ENCODE data around the gene SMARCC2. TPM values are rescaled to one million over a fixed set of nuclear protein-coding genes. Genes with fewer than 3 reads are reported as not detected.
A peak's percentile ranks its signal among the peaks of the same experiment; 100 is the strongest.

SMARCC2 gene
- total RNA-seq, 1 donor from 2014 or later: 207 TPM

- H3K36me3 Mint-ChIP-seq (ENCODE audit: insufficient read depth): peaks cover 8% of the 10 kb centered on the region
- H3K27ac Mint-ChIP-seq: no peak overlapping the region
- peak overlapping the region; percentile 94 for H3K4me3 Mint-ChIP-seq (ENCODE audit: low read depth)
- peaks cover 17% of the 10 kb centered on the region for H3K4me1 Mint-ChIP-seq (ENCODE audit: low read depth)
- H3K9me3 Mint-ChIP-seq (ENCODE audit: low read depth): no peaks in the 10 kb centered on the region
- DNase-seq (ENCODE audit: low spot score, unreplicated experiment): no peak
- no peaks in the 10 kb centered on the region for H3K27me3 Mint-ChIP-seq
- TF ChIP-seq CTCF (IDR thresholded peaks at IDR 0.05; ENCODE audit: unreplicated experiment): no peak
These were observed 38.7 kb downstream of the SMARCC2 start for GRCh38 chr12:56150563-56150962.

GRCh38 chr12:56146492-56147460, 42.5 kb downstream of the SMARCC2 start:
- Mint-ChIP-seq H3K27ac (peak overlapping the region; percentile 4), H3K4me3 (ENCODE audit: low read depth) (no peak overlapping the region)

GRCh38 chr12:56145217-56145616, 44.1 kb downstream of the SMARCC2 start:
- Mint-ChIP-seq H3K27ac (no peak overlapping the region), H3K4me3 (ENCODE audit: low read depth) (no peak overlapping the region), H3K4me1 (ENCODE audit: low read depth) (peaks cover 2% of the 10 kb centered on the region), H3K27me3 (no peaks in the 10 kb centered on the region), H3K36me3 (ENCODE audit: insufficient read depth) (peaks cover 22% of the 10 kb centered on the region), H3K9me3 (ENCODE audit: low read depth) (no peaks in the 10 kb centered on the region)
- DNase-seq (ENCODE audit: low spot score, unreplicated experiment): no peak
- TF ChIP-seq CTCF (IDR thresholded peaks at IDR 0.05; ENCODE audit: unreplicated experiment): no peak

More at GRCh38 chr12:56146492-56147460, 42.5 kb downstream of the SMARCC2 start:
- no peak for DNase-seq (ENCODE audit: low spot score, unreplicated experiment)
- no peaks in the 10 kb centered on the region for H3K27me3 Mint-ChIP-seq
- TF ChIP-seq CTCF (IDR thresholded peaks at IDR 0.05; ENCODE audit: unreplicated experiment): no peak
- no peaks in the 10 kb centered on the region for H3K9me3 Mint-ChIP-seq (ENCODE audit: low read depth)
- H3K4me1 Mint-ChIP-seq (ENCODE audit: low read depth): peaks cover 8% of the 10 kb centered on the region
- H3K36me3 Mint-ChIP-seq (ENCODE audit: insufficient read depth): peaks cover 11% of the 10 kb centered on the region

GRCh38 chr12:56143870-56144269, 45.4 kb downstream of the SMARCC2 start:
- H3K4me1 Mint-ChIP-seq (ENCODE audit: low read depth): peaks cover 2% of the 10 kb centered on the region
- TF ChIP-seq CTCF (IDR thresholded peaks at IDR 0.05; ENCODE audit: unreplicated experiment): no peak
- no peaks in the 10 kb centered on the region for H3K27me3 Mint-ChIP-seq
- no peaks in the 10 kb centered on the region for H3K9me3 Mint-ChIP-seq (ENCODE audit: low read depth)
- no peak for DNase-seq (ENCODE audit: low spot score, unreplicated experiment)
- no peak overlapping the region for H3K4me3 Mint-ChIP-seq (ENCODE audit: low read depth)
- H3K36me3 Mint-ChIP-seq (ENCODE audit: insufficient read depth): peaks cover 26% of the 10 kb centered on the region
- no peak overlapping the region for H3K27ac Mint-ChIP-seq

GRCh38 chr12:56143217-56143616, 46.1 kb downstream of the SMARCC2 start:
- no peaks in the 10 kb centered on the region for H3K9me3 Mint-ChIP-seq (ENCODE audit: low read depth)
- peaks cover 2% of the 10 kb centered on the region for H3K4me1 Mint-ChIP-seq (ENCODE audit: low read depth)
- H3K36me3 Mint-ChIP-seq (ENCODE audit: insufficient read depth): peaks cover 32% of the 10 kb centered on the region

More at GRCh38 chr12:56143217-56143616, 46.1 kb downstream of the SMARCC2 start:
- TF ChIP-seq CTCF (IDR thresholded peaks at IDR 0.05; ENCODE audit: unreplicated experiment): no peak
- Mint-ChIP-seq H3K4me3 (ENCODE audit: low read depth) (no peak overlapping the region), H3K27ac (no peak overlapping the region), H3K27me3 (no peaks in the 10 kb centered on the region)
- DNase-seq (ENCODE audit: low spot score, unreplicated experiment): no peak
